ENCODE data around the gene TOMM20.

Gene TOMM20

DNA sequence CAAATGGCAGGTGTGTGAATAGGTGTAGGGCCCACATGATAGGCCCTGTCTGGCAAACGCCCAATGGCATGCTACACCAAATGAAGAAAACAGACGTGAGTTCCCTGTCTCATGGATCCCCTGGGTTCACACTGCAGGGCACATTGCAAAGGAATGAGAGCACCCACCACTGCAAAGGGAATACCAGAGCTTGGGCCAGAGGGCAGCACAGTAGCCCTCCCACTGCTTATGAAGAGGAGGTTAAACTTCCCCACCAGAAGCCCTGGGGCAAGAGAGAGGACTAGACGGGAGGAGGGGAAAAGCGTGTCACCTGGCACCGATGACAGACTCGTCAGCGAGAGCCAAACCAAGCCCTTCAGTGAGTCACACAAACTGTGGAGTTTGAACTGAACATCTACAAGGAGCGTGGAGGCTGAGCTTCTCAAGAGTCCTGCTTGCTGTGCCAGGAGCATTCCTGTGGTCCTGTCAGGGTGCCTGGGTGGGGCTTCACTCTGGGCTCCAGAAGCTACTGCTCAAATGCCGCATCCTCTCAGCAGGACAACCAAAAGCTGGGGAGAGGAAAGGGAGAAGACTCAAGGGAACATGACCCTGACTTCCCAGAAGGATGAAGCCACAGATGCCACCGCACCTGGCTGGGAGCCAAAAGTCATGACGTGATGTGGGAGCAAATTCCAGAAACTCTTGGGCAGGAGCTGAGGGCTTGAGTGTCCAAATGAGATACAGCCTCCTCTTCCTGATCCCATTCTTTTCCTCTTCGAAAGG is 61.1 kb downstream of the TOMM20 start:
- DNase-seq (ENCODE audit: low read depth in 3 of 3, low spot score in 1 of 3) = no peak

- no peak for DNase-seq (ENCODE audit: low read depth in 3 of 3, low spot score in 1 of 3)
Measured at GRCh38 chr1:235063068-235063765, 65.4 kb downstream of the TOMM20 start.

GRCh38 chr1:235060607-235061470 is 67.8 kb downstream of the TOMM20 start:
- no peak for DNase-seq (ENCODE audit: low read depth in 3 of 3, low spot score in 1 of 3)
